ENCODE data around the gene MEI4.
"Not testable (repeated sequence)": the region's sequence is repeated elsewhere in the genome, so short reads cannot be mapped to it uniquely, and the experiment has no call there.

The MEI4 gene

DNA sequence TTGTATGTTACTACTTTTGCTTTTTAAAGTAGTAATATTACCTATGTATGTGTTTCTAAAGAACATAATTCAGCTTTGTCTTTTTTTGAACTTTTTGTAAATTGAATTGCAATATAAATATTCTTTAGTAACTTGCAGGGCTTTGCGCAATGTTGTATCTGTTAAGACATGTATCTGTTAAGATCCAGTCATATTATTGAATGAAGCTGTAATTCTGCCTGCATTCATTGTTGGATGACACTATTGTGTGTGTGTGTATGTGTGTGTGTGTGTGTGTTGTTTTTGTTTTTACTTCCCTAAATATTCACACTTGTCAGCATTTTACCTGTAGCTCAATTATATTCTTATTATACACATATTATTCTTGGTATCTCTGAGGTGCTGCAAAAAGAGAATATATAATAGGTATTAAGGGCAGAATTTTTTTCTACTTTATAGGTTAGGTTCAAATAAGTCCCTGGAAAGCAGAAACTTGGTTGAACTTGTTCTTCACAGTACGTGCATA is 164.0 kb downstream of the MEI4 start:
- no peak for DNase-seq

DNA sequence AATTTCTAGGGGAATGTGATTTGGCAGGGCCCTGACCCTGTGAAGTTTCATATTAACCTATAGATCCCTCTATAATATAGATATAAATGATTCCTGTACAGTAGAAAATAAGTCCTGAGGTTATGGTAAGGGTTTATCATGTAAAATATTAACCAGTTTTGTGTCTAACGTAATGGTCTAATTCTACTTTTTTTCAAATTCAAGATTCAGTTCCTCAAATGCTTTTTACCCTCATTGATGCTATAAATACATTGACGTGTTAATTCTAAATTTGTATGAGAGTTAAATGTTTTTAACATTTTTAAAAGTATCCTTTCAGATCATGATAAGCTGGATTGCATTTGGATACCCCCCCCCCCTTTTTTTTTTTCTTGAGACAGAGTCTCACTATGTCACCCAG is 169.4 kb downstream of the MEI4 start:
- no peak for DNase-seq

DNA sequence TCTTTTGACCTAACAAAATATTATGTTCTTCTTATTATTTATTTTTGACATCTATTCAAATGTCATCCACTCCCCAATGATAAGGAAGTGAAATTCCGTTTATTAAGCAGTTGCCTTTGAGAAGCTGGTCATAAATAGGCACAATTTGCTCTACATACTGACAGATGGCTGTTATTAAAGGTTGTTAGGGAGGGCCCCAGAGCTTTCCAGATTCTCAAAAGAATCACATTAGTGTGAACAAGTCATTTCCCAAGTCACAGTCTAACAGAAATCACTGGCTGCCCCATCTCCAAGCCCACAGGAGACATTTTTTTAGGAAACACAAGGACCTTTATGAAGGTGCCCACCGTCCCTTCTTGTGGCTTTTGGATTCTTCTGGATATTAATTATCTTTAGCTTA is 172.4 kb downstream of the MEI4 start:
- no peak for DNase-seq

DNA sequence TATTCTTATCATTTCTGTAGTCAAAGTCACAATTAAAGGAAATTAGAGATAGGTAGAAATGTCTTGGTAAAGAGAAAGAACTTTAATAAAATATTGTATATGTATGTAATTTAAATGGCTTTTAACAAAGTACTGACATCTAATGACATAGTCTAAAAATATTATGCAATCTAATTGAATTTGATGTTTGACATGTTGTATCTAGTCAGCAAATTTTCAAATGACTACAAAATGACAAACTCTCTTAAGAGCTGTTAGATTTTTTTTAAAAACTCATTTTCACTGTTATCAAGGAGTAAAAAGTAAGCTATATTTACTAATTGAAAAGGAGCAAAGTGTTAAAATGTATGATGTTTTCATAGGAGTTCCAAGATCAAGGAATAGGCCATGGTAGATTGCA is 176.9 kb downstream of the MEI4 start:
- no peak for DNase-seq

DNA sequence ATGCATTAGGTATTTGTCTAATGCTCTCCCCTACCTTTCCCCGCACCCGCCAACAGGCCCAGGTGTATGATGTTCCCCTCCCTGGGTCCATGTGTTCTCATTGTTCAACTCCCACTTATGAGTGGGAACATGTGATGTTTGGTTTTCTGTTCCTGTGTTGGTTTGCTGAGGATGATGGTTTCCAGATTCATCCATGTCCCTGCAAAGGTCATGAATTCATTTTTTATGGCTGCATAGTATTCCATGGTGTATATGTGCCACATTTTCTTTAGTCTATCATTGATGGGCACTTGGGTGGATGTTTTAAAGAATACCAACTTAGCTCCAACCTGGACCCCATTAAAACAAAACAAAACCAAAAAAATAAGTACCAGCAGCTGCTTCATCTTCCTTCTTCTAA is 180.9 kb downstream of the MEI4 start:
- not testable (repeated sequence) for DNase-seq

DNA sequence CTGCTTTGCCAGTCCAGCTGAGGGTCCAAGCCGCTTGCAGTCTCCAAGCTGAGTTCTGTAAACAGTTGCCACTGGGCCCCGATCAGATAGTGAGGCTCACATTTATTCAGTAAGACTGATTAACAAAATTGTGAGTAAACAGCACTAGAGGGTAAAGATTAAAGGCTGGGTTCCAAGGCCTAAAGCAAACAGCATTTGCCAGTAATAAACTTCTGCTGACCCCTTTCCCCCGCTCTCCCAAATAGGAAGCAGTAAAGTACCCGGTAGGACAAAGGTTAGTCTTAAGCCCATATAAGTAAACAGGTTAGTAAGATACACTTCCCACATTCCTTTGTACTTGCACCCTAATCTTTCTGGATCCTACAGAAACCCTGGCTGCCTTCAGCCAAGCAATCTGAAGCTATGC is 181.8 kb downstream of the MEI4 start:
- no peak for DNase-seq

DNA sequence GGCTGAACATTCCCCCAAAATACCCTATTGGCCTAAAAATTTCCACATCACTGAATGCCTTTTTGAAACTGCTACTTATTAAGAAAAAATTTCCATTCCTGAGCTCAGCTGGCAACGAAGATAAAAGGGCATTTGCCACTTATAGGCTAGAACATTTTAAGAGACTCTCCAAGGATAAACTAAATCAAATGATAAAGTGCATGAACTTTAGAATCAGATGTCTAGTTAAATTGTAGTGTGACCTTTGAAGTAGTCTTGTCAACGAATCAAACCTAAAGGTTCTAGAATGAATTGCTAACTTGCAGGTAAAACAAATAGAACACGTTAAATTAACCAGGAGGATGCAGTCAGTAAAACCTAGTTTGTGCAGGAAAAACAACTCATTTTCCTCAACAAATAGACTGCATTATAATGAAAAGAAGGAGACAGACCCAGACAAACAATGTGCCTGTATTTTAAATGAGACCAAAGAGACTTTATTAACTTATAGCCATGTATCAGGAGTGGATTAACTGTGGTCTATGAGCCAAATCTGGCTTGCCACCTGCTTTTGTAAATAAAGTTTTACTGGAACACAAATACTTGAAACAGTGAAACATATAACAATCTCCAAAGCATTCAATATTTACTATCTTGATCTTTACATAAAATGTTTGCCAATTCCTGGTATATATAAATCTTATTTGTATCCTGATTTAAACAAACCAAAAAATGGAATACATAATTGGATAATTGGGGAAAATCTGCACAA is 184.4 kb downstream of the MEI4 start:
- no peak for DNase-seq

DNA sequence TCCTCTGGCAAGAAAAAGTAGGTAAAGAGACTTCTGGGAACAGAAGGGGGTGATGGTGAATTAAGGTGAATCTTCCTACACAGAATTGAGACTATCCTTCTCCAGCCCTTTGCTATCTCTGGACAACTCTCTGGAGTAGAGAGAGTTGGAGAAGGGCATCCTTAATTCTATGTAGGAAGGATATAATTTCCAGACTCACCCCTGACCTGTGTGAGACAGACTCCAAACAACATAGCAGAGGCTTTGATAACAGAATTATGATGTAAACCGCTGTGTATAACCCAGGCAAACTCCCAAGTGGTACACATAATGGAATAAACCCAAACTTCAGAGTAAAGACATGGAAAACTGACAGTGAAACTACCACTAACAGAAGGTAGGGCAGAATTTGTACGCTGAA is 186.5 kb downstream of the MEI4 start:
- DNase-seq = no peak

DNA sequence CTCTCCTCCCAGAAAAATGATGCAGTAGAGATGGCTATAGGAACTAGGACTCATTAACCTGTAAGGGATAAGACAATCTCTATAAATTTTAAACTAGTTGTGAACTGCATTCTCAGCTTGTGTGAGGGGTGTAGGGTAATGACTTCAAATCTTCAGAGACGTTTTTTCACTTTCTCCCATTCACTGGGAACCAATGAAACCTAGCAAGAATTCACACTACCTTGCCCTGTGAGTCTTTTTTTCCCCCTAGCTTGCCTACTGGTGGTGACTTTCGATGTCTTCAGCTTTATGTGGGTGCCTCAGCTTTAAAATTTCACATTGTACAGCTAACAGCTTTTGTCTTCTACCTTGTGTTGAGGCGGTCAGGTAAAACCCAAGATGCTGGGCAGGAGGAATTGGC is 192.0 kb downstream of the MEI4 start:
- DNase-seq = no peak

DNA sequence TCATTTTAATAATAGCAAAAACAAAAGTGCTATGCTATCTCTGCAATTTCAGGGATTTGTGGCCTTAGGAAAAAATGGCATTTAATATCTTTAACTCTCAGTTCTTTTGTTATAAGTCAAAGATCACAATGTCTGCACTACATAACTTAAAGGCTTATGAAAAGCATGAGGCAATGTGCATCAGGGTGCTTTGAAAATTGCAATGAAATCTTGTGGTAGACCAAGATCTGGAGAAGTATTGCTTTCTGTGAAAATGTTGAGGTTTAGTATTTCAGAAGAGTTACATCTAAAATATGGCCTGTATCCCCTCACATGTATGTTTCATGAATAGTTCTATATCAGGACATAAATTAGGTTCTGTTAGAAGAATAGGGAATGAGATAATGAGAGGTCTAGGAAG is 200.6 kb downstream of the MEI4 start:
- DNase-seq = no peak

DNA sequence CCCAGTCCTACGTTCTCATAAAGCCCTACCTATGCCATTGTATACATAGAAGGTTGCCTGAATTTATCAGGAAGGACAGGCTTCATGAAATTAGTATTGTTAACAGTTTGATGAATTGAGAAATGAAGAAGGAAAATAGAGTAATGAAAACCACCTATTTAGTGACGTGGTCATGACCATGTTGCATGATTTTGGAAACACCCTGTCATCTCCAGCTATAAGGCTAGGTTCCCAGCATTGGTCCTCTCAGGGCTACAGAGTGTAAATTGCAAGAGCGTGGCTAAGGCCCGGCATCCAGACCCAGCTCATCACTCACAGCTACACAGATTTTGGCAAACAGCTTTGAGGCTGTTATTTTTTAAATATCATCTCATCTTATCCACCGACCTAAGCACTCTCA is 203.6 kb downstream of the MEI4 start:
- DNase-seq = no peak

DNA sequence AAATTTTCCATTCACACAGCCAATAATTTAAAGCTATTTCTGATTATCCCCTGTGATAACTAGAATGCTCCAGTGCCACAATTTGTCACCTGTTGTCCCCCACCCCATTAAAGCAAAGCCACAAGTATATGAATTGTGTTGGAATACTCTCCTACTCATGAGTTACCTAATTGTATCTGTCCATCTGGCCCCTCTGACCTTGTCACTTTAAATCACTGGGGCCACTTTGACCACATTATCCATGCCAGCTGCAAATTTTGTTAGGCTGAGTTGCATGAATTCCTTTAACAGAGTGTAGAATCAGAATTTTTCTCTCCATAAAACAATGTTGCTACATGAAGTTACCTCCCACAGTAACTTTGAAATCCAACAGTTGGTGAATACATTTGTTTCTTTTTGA is 204.6 kb downstream of the MEI4 start:
- no peak for DNase-seq

DNA sequence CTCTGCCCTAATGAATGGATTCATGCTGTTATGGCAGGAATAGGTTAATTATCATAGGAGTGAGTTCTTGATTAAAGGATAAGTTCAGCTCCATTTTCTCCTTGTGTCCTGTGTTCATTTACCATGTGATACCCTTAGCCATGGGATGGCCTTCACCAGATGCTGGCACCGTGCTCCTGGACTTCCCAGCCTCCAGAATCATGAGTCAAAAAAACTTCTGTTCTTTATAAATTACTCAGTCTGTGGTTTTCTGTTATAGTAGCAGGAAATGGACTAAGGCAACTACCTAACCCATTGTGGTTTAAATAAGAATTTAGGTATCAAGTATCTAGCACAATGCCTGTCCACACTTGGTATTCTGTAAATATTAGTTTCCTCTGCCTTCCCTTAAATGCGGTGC is 223.5 kb downstream of the MEI4 start:
- no peak for DNase-seq

DNA sequence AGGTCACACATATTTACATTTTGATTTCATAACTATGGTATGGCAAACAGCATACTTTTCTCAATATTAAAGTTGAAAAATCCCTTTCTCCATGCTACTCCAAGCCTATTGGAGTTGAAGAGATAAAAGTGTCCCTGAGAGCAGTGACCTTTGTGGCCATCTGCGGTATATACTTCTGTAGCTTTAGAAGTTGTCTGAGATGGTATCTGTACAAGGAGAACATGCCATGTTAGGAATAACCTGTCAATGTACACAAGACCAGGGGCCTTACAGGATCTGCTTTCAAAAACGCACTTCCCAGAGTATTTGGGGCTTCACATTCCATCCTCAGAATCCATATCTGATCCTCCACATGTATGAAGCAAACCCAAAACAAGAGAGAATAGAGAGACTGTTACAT is 226.7 kb downstream of the MEI4 start:
- DNase-seq = no peak

DNA sequence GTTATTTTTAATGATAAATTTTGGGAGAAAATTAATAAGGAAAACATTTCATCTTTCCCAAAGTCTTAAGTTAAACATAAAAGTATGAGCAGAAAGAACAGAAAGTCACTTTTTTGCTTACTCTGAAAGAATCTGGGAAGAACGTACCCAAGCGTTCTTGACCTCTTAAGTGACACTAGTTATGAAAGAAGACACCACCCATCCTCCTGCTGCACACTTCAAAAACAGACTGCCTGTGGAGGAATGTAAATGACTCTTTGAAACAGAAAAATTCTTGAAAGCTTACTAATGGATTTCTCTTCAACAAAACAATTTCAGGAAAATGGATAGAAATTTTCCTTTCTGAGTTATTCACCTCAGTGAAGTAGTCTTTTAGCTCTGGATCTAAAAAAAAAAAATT is 227.7 kb downstream of the MEI4 start:
- DNase-seq = no peak

DNA sequence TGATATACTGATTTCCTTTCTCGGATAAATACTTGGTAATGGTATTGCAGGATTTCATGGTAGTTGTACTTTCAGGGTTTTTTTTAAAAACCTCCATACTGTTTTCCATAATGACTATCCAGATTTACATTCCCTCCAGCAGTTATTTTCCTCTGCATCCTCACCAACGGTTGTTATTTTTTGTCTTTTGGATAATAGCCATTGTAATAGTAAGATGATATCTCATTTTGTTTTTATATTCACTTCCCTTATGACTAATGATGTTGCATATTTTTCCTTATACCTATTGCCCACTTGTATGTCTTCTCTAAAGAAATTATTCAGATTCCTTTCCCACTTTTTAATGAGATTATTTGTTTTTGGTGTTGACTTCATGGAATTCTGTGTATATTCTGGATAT is 231.0 kb downstream of the MEI4 start:
- DNase-seq = no peak

DNA sequence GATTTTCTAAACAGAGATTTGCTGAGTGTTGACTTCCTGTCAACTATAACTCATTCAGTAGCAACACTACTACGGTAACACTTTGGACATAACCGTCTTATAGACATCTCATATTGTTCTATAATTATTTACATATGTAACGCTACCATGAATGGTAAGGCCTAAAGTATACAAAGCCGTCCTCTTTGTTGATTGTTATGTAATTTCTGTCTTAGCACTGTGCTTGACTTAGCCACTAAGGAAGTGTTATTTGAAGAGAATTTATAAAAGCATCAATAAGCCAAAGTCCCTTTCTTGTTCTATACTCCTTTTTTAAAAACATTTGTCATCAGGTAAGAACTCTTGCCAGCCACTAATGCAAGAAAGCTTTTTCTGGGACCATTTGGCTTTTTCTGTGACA is 240.6 kb downstream of the MEI4 start:
- no peak for DNase-seq

DNA sequence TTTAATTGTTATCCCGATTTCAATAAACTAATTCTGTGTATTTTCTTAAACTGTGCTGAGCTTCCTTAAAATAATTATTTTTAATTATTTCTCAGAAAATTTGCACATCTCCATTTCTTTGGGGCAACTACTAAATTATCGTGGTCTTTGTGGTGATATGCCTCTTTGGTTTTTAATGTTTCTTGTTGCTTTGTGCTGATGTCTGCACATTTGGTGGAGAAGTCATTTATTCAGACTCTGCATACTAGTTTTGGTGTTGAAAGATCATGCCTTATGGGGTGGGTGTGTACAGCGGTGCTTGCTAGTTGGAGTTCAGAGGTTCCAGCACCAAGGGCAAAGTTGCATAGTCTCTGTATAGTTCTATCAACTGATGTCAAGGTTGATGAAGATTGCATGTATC is 253.2 kb downstream of the MEI4 start:
- no peak for DNase-seq

DNA sequence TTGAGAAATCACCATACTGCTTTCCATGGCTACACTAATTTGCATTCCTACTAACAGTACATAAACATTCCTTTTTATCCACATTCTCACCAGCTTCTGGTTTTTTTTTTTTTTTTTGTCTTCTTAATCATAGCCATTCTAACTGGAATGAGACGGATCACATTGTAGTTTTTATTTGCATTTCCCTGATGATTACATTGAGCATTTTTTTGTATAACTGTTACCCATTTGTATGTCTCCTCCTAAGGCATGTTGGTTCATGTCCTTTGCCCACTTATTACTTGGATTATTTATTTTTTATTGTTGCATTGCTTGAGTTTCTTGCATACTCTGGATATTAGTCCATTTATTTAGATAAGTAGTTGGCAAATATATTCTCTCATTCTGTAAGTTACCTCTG is 258.0 kb downstream of the MEI4 start:
- no peak for DNase-seq

DNA sequence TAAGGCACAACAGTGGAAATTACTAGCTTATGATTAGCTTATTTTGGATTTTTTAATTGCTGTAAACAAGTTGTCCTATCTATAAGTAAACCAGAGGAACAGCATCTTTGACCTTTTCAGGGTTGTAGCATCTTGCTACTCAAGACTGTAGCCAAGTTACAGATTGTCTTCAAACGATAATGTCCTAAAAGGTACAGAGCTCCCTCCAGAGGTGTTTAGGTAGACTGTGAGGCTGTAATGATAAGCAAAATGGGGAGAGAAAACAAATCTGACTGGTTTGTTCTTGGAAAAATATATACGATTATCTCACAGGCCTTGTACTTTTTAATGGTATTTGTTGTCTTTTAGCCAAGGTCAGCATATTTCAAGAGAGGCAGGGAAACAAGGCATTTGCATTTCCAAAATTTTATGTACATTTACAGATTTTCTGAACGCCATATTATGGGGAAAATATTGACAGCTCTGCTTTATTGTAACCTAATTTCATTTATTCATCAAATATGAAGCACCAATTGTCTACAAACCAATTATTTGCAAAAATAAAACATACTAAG is 273.4 kb downstream of the MEI4 start:
- DNase-seq = no peak

DNA sequence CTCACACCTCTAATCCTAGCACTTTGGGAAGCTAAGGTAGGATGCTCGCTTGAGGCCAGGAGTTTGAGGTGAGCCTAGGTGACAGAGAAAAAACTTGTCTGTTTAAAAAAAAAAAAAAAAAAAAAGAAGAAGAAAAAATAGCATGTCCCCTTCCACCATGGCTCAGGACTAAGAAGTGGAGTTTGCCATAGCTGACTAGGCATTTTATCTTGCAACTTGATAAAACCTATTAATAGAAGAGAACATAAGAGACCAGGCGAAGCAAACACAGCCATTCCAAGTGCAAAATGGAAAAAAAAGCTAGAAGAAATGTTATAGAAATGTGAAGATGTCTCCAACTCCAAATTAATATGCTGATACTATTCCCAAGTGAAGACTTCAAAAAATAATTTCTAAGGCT is 277.5 kb downstream of the MEI4 start:
- DNase-seq = no peak

DNA sequence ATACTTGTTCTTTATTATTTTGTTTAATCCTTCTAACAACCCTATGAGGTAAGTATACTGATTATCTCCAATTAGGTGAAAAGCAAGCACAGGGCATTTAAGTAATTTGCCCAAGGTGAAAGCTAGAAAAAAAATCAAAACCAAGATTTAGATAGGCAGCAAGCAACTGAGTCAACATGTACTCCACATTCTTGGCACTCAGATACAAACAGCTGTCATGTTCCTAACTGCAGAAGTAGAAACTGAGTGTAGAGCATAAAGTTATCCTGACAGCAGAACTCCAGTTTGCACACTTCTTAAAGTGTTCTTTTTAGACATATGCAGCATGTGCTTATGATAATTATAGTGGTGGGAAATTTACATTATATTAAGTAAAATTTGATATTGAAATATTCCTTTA is 278.1 kb downstream of the MEI4 start:
- DNase-seq = no peak

DNA sequence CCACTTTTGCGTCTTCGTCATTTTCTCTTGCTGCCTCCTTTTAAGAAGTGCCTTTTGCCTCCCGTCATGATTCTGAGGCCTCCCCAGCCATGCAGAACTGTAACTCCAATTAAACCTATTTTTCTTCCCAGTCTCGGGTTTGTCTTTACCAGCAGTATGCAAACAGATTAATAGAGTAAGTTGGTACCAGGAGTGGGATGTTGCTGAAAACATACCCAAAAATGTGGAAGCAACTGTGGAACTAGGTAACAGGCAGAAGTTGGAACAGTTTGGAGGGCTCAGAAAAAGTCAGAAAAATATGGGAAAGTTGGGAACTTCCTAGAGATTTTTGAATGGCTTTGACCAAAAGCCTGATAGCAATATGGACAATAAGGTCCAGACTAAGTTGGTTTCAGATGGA is 309.2 kb downstream of the MEI4 start:
- no peak for DNase-seq

DNA sequence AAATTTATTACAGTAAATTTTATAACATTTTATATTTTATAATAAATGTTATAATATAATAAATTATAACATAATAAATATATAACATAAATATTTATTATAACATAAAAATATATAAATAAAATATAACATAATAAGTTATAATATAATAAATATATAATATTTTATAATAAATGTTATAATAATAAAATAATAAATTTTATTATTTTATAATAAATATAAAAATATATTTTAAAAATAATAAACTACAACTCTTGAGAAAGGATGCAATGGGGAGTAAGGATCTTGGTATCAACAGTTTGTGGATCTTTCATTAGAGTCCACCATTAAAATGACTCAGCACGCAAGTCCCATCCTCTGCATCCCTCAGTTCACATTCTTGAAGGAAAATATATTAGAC is 312.6 kb downstream of the MEI4 start:
- DNase-seq = no peak

DNA sequence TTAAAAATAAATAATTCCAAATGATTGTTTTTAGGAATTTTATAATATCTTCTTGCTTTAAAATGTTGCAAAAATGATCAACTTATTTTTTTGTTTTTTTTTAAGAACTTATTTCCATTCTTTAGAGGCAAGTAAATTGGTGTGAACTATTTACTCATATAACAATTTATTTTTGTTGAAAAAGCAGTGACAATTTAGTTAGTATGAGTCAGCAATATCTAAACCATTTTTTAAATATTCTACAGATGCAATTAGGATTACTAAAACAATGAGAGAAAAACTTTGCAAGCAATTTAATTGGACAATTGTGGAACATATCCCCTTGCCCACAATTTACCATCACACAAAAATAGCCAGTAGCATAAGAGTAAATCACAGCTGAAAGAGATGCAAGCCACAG is 319.5 kb downstream of the MEI4 start:
- no peak for DNase-seq

Data from NCI-H2029 (cell line).